Nephron (organoid): ENCODE results near the gene PLSCR5.
A peak's percentile ranks its signal among the peaks of the same experiment; 100 is the strongest.

Source experiments
- H3K27ac Mint-ChIP-seq, 3 experiments: 2 replicates each; pipeline ENCODE4 v1.8.0; 2020; ENCODE audit warnings: mixed read lengths in 3 of 3, mild to moderate bottlenecking in 2 of 3, moderate library complexity in 1 of 3
- H3K27me3 Mint-ChIP-seq: 2 replicates; pipeline ENCODE4 v1.8.0; 2021; ENCODE audit warnings: low read depth, mild to moderate bottlenecking, moderate library complexity, mixed read lengths
- H3K36me3 Mint-ChIP-seq: 2 replicates; pipeline ENCODE4 v1.8.0; 2020; ENCODE audit warnings: low read depth, mixed read lengths
- H3K4me1 Mint-ChIP-seq: 2 replicates; pipeline ENCODE4 v1.8.0; 2020; ENCODE audit warnings: mixed read lengths
- H3K4me3 Mint-ChIP-seq, 3 experiments: 2 replicates each; pipeline ENCODE4 v1.8.0; 2020; ENCODE audit warnings: mild to moderate bottlenecking in 3 of 3, mixed read lengths in 3 of 3, moderate library complexity in 2 of 3
- H3K9me3 Mint-ChIP-seq: 2 replicates; pipeline ENCODE4 v1.8.0; 2020; ENCODE audit warnings: mixed read lengths
- TF ChIP-seq, protein P1 (sequence below), 3 experiments: fragments of 200-600 bp; sonication (generic); IDR thresholded peaks; one replicate each; pipeline ENCODE4 v1.5.0; 2021; ENCODE audit warnings: antibody characterized with exemption in 3 of 3; ENCODE audit not compliant: unreplicated experiment in 3 of 3

Gene PLSCR5

DNA sequence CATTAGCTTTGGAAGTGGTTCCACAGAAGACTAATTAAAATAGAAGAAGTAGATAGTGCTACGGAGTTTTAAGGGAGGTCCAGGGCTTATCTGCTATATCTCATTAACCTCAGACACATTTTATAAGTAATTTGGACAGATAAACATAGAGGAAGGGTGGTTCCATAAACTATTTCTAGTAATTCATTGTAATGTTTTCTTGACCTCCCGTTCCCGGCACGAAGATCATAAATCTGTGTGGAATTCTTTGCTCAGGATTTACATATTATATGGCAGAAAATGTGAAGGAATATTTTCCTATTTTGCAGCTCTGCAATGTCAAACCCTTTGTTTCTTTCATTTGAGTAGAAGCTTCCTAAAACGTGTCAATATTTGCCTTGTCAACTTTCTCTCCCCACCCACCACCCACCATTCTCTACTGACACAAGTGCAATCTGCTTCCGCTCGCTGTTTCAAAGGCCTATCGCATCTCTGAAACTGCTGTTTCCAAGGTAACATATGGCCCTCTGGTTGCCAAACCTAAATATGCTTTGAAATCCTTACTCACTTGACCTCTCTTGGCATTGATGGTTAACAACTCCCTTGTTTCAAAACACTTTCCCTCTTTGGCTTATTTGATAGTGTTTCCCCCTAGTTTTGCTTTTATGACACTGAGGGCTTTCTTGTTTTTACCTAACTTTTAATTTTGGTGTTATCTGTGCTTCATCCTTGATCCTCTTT lies 21.4 kb upstream of the PLSCR5 start:
- Mint-ChIP-seq H3K4me1 (peaks cover 4% of the 10 kb centered on the region), H3K4me3 (peak overlapping the region in 1 of 3 experiments; percentile 21), H3K9me3 (no peaks in the 10 kb centered on the region), H3K27ac (peak overlapping the region in 1 of 3 experiments; percentile 41), H3K27me3 (peaks cover 5% of the 10 kb centered on the region), H3K36me3 (no peaks in the 10 kb centered on the region)
- TF ChIP-seq, protein P1, sequence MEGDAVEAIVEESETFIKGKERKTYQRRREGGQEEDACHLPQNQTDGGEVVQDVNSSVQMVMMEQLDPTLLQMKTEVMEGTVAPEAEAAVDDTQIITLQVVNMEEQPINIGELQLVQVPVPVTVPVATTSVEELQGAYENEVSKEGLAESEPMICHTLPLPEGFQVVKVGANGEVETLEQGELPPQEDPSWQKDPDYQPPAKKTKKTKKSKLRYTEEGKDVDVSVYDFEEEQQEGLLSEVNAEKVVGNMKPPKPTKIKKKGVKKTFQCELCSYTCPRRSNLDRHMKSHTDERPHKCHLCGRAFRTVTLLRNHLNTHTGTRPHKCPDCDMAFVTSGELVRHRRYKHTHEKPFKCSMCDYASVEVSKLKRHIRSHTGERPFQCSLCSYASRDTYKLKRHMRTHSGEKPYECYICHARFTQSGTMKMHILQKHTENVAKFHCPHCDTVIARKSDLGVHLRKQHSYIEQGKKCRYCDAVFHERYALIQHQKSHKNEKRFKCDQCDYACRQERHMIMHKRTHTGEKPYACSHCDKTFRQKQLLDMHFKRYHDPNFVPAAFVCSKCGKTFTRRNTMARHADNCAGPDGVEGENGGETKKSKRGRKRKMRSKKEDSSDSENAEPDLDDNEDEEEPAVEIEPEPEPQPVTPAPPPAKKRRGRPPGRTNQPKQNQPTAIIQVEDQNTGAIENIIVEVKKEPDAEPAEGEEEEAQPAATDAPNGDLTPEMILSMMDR (IDR thresholded peaks at IDR 0.05; ENCODE audit: unreplicated experiment in 3 of 3), result no peak

DNA sequence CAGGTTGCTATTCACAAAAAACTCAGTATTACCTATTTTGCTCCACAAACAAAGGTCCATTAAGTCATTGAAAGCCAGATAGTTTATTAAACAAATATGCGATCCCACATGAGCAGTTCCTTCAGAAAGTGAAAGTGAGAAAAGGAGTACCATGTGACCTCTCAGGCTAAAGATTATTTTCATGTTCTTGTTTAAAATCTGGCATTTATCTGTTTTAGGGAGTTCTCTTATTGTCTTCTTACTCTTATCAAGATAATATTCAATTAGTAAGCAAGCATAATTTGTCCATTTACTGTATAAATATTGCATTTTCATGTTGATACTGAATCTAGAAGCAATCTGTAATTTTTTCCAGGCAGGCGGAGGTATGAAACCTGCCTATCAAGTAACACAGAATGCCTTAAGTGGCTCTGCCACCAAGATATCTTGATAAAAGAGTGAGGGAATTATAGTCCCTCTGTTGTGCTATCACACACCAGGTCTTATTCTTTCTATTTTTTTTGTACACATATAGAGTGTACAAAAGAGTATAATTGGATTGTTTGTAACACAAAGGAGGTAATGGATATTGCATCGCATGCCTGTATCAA lies 20.1 kb upstream of the PLSCR5 start:
- Mint-ChIP-seq H3K4me1 (peaks cover 4% of the 10 kb centered on the region), H3K27ac (no peak overlapping the region), H3K9me3 (no peaks in the 10 kb centered on the region), H3K27me3 (peaks cover 5% of the 10 kb centered on the region), H3K36me3 (no peaks in the 10 kb centered on the region), H3K4me3 (no peak overlapping the region)
- TF ChIP-seq, protein P1 (IDR thresholded peaks at IDR 0.05; ENCODE audit: unreplicated experiment in 3 of 3), result no peak

DNA sequence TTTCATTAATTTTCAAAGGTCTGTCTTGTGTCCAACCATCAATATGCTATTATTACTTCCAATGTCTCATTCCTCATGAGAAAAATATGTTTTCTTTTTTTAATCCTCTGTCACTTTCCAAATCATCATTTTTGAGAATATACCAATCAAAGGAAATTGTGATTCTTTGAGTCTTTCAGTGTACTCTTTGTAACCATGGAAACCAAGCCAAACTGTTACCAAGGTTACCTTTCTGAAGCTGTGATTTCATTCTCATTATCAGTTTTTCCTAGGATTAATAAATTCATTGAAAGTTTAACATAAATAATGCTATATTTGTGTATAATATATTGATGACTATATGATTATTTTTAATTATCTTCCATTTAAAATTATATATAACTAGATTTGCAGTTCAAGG lies 16.6 kb upstream of the PLSCR5 start:
- Mint-ChIP-seq H3K36me3 (no peaks in the 10 kb centered on the region), H3K27me3 (peaks cover 5% of the 10 kb centered on the region), H3K27ac (no peak overlapping the region), H3K4me1 (peaks cover 4% of the 10 kb centered on the region), H3K9me3 (peaks cover 2% of the 10 kb centered on the region), H3K4me3 (no peak overlapping the region)
- TF ChIP-seq, protein P1 (IDR thresholded peaks at IDR 0.05; ENCODE audit: unreplicated experiment in 3 of 3), result no peak

DNA sequence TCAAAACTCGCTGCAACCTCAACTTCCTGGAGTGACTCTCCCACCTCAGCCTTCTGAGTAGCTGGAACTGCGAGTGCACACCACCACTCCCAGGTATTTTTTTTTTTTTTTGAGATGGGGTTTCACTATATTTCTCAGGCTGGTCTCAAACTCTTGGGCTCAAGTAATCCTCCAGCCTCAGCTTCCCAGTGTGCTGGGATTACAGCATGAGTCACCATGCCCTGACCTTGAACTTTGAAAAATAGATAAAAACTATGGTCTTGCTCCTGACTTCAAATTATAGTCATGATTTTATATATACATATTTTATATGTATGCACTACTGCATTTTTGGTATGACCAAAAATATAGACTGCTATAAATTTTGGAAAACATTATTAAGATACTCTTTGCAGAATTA lies 6.9 kb upstream of the PLSCR5 start:
- Mint-ChIP-seq H3K27ac (no peak overlapping the region), H3K36me3 (no peaks in the 10 kb centered on the region), H3K4me1 (no peaks in the 10 kb centered on the region), H3K4me3 (no peak overlapping the region), H3K9me3 (peaks cover 4% of the 10 kb centered on the region), H3K27me3 (no peaks in the 10 kb centered on the region)
- TF ChIP-seq, protein P1 (IDR thresholded peaks at IDR 0.05; ENCODE audit: unreplicated experiment in 3 of 3), result no peak

DNA sequence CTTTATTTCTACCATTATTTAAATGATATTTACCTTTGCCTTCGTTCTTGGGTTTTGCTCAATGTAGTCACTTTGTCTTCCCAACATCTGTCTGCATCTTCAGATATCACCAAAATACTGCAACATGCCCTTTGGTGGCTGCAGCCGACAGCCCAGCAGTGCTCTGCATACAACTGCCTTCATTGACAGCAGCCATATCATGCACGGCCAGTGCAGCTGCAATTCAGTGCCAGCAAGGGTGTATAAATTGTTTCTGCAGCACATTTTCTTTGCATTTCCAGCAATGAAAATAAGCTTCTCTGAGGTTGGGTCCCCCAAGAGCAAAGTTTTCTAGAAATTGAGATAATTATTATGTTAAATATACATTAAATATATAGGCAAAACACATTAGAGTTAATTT lies 6.0 kb upstream of the PLSCR5 start:
- no peaks in the 10 kb centered on the region for H3K36me3 Mint-ChIP-seq
- no peak overlapping the region for H3K27ac Mint-ChIP-seq
- peaks cover 4% of the 10 kb centered on the region for H3K9me3 Mint-ChIP-seq
- no peaks in the 10 kb centered on the region for H3K27me3 Mint-ChIP-seq
- no peak overlapping the region for H3K4me3 Mint-ChIP-seq
- TF ChIP-seq, protein P1 (IDR thresholded peaks at IDR 0.05; ENCODE audit: unreplicated experiment in 3 of 3), result no peak
- no peaks in the 10 kb centered on the region for H3K4me1 Mint-ChIP-seq

DNA sequence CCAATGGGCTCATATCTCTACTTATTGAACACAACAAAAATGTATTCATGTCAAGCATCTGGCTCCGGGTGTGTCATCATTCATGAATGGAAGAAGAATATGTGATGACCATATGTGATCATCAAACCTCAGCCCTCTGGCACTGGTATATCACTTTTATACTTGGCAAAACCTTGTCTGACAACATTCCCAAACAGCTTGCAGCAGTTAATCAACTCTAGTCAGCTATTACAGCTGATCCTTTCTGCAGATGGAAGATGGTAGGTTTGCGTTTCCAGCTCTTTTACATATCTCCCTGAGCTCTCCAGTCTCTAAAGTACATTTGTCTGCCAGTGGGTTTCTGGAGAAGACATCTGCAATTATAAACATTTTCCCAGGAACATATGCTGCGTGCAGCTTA lies 6.6 kb downstream of the PLSCR5 start:
- Mint-ChIP-seq H3K36me3 (no peaks in the 10 kb centered on the region), H3K27me3 (no peaks in the 10 kb centered on the region), H3K4me1 (no peaks in the 10 kb centered on the region), H3K9me3 (no peaks in the 10 kb centered on the region), H3K4me3 (no peak overlapping the region), H3K27ac (no peak overlapping the region)
- TF ChIP-seq, protein P1 (IDR thresholded peaks at IDR 0.05; ENCODE audit: unreplicated experiment in 3 of 3), result no peak
